Activated T-cell treated with anti-CD3 and anti-CD28 coated beads for 1 hour (primary cell): ENCODE measurements around the gene ITIH1.

Experiments
- DNase-seq: peaks from one replicate; pipeline ENCODE4 v3.0.0-alpha.2; 2020; ENCODE audit warnings: low read depth

Gene ITIH1

GRCh38 chr3:52816199-52816598 is 38.8 kb downstream of the ITIH1 start:
- no peak for DNase-seq

DNA sequence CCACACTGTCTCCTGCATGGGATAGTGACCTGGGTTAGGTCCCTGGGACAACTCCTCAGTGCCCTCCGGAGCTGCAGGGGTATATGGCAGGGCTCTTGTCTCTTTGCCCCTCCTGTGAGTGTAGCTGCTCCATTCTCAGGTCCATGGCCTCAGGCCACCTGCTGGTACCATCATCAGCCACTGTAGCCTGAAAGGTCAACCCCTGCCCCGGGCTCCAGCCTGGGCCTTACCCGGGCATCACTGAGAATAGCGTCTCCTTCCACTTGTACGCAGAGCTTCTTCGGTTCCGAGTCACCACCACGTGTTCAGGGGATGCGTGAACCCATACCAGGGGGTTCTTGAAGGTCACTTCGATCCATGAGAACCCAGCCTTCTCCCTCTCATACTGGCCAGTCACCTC is 39.3 kb downstream of the ITIH1 start:
- DNase-seq = no peak

GRCh38 chr3:52817221-52817620 is 39.8 kb downstream of the ITIH1 start:
- no peak for DNase-seq

DNA sequence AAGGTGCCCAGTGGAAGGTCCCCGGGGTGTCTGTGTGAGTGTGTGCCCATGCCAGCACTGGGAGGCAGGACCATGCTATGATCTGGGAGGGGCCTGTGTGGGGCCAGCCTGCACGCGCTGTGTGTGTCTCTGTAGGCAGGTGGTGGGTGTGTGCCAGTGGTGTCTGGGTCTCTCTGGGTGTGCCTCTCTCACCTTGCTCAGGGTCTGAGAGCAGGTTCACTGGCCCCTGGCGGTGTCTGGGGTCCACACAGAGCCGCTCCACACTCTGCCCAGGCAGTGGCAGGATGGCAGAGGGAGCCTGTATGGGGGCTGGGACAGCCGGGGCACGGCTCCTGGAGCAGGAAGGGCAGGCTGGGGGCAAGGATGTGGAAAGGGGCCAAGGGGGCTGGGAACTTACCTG is 40.5 kb downstream of the ITIH1 start:
- no peak for DNase-seq

GRCh38 chr3:52819936-52820335 is 42.5 kb downstream of the ITIH1 start:
- DNase-seq = no peak

DNA sequence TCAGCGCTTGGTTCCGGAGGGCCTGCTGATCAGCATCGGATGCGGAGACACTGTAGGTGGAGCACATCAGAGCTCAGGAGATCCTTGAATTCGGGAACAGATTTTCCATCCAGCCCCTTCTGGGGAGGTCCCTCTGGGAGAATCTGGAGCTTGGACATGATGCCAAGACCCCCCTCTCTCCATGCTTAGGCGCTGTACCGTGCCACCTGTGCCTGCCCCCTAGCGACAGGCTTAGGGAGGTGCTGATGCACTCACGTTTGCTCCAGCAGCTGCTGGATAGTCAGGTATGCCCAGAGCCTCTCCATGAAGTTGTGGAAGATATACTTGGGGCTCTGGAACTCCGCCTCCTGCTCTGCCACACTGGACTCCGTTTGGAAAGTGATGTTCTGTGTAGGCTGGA is 43.3 kb downstream of the ITIH1 start:
- no peak for DNase-seq

GRCh38 chr3:52822363-52822762 is 45.0 kb downstream of the ITIH1 start:
- DNase-seq = no peak

DNA sequence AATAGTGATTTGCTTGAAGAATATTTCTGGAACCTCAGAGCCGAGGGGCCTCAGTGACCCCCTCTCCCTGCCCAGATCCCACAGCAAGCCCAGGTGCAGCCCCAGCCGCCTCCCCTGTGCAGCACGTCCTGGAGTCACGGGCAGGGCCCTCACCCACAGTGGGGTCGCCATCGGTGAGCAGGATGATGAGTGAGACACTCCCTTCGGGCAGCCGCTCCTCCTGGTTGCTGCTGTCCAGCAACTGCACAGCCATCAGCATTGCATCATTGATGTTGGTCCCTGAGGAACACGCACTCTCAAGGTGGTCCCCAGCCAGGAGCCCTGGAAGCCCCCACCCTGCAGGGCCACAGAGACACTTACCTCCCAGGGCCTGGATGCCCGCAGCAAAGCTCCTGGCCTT is 46.6 kb downstream of the ITIH1 start:
- no peak for DNase-seq

DNA sequence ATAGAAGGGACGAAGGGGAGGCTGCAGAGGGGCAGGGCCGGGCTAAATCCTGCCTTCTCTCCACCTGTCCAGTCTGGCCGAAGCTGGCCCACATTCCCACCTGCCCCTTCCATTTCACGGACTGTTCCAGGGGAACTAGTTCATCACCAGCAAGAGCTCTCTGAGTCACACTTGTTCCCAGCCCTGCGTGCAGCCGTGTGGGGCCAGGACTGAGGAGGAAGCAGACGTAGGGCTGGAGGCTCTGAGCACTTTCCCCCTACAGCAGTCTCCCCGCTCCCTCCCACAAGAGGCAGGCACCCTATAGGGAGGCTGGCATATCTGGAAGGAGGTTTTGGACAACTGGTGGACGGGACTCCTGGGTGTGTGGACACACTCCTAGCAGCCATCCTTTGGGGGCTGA is 50.0 kb downstream of the ITIH1 start:
- DNase-seq = no peak

- no peak for DNase-seq
Measured at GRCh38 chr3:52827866-52828376, 50.5 kb downstream of the ITIH1 start.

DNA sequence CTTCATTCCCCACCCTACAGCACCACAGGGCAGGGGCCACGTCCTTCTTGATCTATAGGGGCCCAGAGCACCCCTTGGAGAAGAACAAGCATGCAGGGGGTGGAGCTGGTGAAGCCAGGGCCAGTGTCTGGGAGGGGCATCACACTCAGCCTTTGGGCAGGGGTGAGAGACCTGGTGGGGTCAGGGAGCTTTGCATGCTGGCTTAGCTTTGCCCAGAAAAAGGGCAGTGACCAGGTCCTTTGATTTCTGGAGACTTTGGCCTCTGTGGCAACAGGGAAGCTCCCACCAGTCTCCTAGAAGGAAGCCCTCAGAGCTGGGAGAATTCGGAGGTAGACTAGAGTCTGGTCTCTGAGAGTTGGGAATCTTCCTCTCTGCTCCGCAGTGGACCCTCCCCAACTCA is 52.1 kb downstream of the ITIH1 start:
- no peak for DNase-seq

DNA sequence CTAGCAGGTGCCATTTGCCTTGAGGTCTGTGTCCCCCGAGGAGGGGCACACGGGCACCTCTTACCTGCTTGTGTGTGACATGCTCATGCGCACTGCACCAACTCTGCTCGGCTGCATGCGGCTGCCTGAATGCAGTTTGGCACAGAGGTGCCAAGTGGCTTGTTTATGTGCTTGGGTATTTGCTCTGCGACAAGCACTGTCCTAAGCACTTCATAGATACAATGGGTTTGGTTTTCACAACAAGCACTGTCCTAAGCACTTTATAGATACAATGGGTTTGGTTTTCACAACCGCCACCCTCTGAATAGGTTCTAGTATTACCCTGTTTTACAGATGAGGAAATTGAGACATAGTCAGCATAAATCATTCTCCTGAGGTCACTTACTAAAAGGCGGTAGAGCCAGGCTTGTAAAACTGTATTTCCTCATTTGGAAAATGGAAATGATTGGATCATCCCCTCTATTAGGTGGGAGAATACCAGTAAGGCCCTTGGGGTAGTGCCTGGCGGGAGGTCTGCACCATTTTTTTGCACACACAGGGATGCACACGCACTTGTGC is 52.6 kb downstream of the ITIH1 start:
- no peak for DNase-seq

DNA sequence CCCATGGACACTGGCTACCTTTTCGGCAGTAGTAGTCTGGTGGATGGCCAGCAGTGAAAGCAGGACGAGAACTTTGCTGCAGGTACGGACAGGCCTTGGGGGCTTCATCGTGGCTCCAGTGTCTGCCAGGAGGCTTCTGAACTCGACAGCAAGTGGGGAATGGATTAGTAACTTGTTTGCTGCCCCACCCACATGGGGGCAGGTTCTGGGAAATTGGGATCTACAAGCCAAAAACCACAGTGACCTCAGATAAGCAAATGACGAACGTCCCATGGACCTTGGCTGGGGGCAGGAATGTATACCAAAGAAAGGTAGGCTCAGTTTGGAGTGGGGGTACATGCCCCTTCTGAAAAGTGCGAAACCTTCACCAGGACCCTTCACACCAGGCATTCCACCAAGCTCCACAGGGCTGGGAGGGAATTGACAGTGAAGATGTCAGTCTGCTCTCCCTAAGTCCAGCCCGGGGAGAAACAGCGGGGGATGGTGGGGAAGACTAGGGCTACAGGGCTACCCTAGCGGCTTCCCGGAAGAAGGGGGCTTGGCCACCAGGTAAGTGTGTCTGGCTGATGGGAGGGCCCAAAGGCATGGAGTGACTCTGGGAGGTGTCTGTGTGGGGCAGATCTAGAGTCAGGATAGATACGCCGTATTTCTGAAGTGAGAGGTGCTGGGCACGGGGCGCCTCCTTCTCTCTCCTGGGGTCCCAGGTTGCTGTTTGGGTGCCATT is 53.3 kb downstream of the ITIH1 start, which contains the start of gene ITIH4:
Gene ITIH4 (minus strand): TSS at position 138 of the 724 bp plus-strand sequence. CDS start 30 bp downstream, at position 108.
- no peak for DNase-seq

DNA sequence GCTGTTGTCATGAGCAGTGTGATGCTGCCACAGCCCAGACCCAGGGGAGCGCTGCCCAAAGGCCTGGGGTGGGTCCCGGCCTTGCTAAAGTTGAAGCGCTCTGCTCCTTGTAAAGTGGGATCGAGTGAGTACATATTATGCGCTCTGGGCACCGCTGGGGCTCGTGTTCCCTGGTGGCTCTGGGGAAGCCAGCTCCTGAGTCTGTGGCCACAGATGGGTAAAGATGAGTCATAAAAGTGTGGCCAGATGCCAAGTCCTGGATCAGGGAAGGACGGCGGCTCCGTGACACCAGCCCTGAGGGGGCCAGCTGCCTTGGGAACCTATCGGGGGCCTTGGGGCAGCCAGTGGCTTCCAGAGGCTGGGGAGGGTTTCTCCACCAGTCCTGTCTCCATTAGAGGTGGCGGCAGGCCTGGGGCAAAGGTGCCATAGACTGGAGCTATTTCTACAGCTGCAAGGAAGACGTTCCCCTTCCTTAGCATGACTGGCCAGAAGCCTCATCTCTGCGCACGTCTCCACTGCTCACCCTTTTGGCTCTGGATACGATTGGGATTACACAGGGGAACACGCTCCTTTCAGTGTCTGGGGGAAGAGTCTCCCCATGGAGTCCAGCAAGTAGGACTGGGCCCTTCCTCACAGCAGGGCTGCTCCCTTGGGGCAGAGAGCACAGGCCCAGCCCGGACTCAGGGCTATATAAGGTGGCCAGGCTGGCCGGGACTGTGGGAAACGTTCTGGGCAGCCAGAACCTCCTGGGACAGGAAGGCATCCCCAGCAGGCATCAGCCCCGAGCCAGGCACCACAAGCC is 54.3 kb downstream of the ITIH1 start:
- DNase-seq = no peak

DNA sequence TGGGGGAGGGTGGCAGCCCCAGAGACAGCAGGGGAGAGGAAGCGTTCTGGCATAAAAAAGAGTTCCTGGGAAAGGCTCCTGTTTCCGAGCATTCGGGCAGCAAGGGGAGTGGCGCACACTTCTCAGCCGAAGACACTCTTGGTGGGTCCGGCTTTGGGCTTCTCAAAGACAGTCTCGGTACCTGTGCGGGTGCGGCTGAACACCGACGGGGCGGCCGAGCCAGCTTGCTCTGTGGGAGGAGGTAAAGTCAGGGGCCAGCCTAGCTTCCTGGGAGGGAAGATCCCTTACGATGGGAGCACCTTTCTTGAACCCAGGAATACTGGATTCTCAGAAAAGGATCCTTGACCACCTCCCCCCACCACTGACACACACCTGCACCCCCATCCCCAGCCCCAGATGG is 55.8 kb downstream of the ITIH1 start:
- no peak for DNase-seq

GRCh38 chr3:52834871-52835501 is 57.6 kb downstream of the ITIH1 start, which contains the start of gene MUSTN1:
Gene MUSTN1, minus strand, starts transcription at chr3:52835019. Its CDS starts 71 bp downstream, at chr3:52834948.
- DNase-seq = no peak

DNA sequence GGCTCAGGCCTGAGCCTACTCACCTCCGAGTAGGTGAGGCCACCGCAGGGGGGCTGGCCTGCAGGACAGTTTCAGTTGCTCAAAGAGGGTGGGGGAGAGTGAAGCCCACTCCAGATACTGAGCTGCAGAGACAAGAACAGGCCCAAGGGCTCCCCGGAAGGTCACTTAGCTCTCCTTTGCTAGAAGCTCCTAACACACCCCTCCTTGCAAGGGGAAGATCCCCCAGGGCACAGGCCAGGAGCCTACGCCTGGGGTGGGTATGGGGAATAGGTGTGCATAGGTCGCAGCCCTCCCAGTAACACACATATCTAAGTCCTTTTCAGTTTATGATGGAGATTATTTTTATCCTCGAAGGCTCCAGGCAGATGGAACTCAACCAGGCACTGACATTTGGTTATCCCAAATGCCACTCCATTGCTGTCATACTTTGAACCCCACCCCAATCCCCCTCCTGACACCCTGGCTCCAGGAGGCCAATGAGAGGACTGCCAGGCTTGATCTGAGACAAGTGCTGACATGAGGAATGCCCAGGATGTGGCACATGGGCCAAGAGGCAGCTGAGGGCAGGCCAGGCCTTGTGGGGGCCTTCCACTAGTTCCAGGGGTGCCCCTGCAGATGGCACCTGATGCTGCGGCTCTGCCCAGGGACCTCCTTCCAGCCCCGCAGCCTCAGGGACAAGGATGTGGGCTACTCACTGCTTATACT is 58.5 kb downstream of the ITIH1 start:
- DNase-seq = no peak

GRCh38 chr3:52836471-52836845 is 59.1 kb downstream of the ITIH1 start:
- DNase-seq = no peak

DNA sequence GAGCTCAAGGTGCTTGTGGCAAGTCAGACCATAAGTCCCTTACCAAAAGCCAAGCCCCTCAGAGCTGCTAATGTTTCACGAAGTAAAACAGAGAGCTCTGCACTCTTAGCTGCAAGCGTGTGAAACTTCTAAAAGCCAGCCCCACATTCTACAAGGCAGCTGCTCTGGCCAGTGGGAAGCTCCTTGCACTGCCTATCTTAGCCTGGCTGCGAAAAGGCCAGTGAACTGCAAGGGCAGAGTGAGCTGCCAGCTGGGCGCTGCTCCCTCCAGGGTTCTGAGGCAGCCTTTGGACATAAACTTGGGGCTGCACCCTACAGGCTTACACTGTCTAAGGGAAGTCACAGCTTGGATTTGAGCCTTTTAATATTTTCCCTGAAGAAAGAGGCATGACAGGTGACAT is 59.6 kb downstream of the ITIH1 start:
- DNase-seq = no peak

DNA sequence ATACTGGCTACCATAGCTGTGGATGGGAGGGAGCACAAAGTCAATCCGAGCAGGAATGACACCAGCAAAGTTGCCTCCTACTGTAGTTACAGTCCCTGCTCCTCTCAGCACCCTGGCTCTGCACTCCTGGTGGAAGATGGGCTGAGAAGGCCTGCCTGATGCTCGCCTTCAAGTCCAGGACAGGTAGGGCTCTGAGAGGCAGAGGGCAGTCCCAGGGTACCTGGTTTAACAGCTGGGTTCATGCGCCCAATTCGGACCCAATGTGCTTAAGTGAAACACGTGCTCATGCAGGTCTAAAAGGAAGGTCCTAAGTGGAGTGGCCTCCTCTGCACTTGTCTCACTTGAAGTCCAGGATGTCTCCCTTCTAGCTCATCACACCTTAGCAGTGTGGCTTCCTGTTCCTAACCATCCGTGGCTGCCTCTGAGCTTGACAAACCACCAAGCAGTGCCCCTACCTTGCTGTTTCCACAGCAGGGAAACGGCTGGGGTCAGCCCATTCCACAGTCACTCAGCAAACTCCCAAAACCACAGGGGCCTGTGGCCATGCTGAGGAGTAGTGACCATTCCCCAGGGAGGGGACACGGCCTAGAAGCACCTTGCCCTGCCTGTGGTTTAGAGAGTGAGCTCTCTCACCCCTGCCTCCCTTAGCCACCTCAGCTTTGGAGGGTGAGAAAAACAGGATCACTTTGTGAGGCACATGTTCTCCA is 61.3 kb downstream of the ITIH1 start:
- DNase-seq = no peak

GRCh38 chr3:52839268-52839575 is 61.8 kb downstream of the ITIH1 start:
- no peak for DNase-seq
